HG02798 (cell line): Measurements from ENCODE around the gene THOC2.
A peak's percentile ranks its signal among the peaks of the same experiment; 100 is the strongest.
"Not testable (repeated sequence)": the region's sequence is repeated elsewhere in the genome, so short reads cannot be mapped to it uniquely, and the experiment has no call there.

Experiments
- ATAC-seq: cut with Tn5 transposase; IDR thresholded peaks from one replicate; pipeline ENCODE4 v1.9.1; 2021; ENCODE audit warnings: mild to moderate bottlenecking; ENCODE audit not compliant: unreplicated experiment, poor library complexity

The THOC2 gene

DNA sequence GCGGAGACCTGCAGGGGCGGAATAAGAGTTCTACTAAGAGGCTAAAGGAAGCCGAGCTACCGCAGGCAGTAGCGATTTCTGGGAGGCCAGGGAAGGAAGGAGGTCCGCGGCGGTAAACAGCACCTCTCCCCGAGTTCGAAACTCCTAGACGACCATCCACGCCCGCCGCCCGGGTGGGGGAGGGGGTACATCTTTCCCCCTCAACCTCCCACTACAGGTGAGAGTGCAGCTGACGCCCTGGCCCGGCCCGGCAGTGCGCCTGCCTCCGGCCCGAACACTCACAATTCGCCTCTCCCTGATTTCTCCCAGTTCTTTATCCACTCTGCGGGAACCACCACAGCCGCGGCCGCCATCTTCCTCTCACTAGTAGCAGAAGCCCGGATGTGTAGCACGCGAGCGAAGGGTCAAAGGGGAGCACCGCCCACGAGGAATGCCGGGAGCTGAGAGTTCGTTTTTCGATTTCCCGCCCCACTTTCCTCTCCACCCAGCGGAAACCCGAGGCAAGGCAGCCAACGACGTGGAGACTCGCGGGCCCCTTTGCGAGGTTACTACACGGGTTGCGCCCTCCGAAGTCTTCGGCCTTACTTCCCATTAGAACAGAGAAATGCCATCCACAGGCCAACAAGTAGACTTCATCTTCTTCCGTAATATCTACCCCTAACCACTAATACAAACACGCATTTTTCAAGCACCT, at the start of gene THOC2:
Gene THOC2 (minus strand): TSS at position 383 of the 694 bp plus-strand sequence. CDS start 30 bp downstream, at position 353.
- ATAC-seq, result peak; percentile 90

DNA sequence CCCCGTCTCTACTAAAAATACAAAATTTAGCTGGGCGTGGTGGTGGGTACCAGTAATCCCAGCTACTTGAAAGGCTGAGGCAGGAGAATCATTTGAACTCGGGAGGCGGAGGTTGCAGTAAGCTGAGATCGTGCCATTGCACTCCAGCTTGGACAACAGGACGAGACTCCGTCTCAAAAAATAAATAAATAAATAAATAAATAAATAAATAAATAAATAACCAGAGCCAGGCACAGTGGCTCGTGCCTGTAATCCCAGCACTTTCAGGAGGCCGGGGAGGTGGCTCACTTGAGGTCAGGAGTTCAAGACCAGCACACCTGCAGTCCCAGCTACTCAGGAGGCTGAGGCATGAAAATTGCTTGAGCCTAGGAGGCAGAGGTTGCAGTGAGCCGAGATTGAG, 48.9 kb upstream of the THOC2 start:
- ATAC-seq, result not testable (repeated sequence)

DNA sequence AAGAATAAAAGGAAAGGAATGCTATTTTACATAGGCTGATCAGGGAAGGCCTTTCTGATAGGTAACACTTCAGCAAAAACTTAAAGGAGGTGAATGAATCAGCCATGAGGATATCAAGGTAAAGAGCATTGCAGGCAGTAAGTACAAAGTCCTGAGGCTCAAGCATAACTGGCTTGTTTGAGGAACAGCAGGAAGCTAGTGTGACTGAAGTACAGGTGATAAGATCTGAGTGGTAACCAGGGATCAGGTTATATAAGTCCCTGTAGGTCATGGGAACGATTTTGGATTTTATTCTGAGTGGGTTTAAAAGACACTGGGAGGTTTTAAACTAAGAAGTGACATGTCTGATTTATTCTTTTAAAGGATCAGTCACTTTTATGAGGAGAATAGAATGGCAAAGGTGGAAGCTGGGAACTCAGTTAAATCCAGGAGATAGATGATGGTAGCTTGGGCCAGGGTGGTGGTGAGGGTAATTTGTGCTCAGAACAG, 47.1 kb upstream of the THOC2 start:
- no peak for ATAC-seq

DNA sequence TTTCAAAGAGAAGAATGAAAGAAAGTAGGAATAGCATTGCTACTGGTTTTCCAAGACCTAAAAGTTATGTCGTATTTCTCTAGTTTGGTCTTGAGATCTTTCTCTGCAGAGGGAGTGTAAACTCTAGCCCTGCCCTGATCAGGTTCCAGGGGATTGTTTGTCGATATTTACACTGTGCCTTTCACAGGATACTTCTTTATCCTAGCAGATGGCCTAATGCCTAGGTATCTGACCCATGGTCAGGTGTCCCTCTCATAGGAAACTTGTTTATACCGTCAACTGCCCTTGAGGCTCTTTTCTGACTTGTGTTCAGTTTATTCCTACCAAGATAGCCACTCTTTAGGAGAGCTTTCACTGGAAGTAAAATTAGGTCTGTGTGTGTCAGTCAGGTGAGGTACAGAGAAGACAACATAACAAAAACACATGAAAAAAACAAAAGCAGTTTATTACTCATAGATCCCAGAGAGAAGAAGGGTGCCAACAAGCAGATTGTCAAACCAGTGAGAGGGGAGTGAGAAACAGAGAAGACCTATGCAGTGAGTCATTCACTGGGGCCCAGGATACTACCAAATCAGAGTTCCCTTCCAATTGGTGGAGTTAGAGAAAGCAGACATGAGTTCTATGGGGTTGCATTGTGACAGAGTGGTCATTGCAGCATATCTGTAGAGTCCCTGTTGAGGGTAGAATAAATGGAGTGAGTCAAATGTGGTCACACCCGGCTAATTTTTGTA, 40.6 kb upstream of the THOC2 start:
- ATAC-seq, result no peak

- ATAC-seq, result no peak
Observed at GRCh38 chrX:123771449-123772064, 38.7 kb upstream of the THOC2 start.

- ATAC-seq, result peak; percentile 95
Observed at GRCh38 chrX:123764967-123765871, 32.4 kb upstream of the THOC2 start.

GRCh38 chrX:123759849-123760248, 27.0 kb upstream of the THOC2 start:
- ATAC-seq, result not testable (repeated sequence)

DNA sequence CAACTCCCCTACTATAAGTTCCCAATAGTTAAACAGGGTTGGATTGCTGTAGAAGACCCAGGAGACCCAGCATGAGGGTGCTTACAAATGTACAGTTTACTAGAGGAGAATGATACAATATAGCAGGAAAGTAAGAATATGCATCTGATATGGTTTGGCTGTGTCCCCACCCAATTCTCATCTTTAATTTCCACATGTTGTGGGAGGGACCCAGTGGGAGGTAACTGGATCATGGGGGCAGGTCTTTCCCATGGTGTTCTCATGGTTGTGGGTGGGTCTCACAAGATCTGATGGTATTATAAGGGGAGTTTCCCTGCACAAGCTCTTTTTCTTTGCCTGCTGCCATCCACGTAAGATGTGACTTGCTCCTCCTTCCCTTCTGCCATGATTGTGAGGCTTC, 24.9 kb upstream of the THOC2 start:
- not testable (repeated sequence) for ATAC-seq

- no peak for ATAC-seq
Observed at GRCh38 chrX:123756320-123756719, 23.5 kb upstream of the THOC2 start.

DNA sequence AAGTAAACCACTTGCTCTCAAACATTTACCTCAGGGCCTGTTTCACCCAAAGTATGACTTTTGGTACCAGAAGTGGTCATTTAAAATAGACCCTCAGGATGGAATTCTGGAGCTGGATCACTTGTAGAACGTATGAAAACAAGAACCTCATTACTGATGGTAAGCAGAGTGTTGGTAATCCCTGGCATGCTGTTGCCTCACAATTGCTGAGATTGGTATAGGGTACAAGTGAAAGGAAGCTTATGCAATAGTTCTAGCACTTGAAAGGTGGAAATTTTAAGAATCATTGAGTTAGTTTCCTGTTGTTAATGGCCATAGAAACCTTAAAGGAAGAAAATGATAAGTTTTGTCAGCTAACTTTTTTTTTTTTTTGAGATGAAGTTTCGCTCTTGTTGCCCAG, 22.3 kb upstream of the THOC2 start:
- no peak for ATAC-seq

DNA sequence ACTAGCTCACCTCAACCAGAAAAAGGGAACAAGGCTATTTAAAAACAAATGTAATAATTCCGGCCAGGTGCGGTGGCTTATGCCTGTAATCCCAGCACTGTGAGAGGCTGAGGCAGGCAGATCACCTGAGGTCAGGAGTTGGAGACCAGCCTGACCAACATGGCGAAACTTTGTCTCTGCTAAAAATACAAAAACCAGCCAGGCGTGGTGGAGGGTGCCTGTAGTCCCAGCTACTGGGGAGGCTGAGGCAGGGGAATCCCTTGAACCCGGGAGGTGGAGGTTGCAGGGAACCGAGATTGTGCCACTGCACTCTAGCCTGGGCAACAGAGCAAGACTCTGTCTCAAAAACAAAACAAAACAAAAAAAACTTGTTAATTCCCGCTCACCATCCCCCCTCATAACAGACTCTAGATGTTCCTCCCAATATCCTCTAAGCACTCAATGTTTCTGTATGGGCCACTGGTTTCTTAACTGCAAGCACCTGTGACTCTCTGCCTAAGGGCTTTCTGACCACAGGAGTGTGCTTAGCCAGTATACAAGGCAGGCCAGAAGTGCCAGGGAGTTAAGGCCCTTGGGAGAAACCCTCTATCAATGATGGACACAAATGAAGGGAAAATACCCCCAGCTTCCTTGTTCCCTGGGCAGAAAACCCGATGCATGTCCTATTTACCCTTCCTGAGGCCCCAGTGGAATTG, 21.0 kb upstream of the THOC2 start:
- no peak for ATAC-seq

DNA sequence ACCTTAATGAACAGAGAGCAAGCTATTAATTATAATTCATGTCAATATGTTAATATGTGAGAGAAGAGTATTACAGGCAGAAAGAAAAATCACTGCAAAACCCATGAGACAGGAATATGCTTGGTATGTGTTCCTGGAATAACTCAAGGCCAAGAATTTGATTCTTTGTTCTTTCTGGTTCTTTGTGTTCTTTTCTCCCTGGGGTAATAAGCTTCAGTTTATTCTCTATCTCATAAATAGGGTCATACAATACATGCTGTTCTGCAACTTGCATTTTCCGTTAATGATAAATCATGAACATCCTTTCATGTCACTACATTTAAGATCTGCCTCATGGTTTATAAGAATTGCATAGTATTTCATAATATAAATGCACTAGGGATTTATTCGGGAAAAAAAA, 16.8 kb upstream of the THOC2 start:
- ATAC-seq, result no peak

DNA sequence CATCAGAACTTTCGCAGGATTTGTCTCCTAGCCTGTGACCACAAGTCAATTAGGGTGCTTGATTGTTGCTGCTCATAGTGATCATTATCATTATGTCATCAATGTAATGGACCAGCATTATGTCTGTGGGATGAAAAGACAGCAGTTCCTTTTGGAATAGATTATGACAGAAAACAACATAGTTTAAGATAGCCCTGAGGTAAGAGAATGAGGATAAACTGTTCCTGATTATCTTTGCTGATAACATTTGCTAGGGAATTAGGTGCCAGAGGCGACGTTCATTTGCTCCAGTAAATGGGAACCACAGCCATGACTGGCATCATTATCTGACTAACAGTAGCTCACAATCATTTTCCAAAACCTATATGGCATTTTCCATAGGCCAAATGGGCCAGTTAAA, 12.7 kb upstream of the THOC2 start:
- ATAC-seq, result no peak

GRCh38 chrX:123743312-123743711, 10.5 kb upstream of the THOC2 start:
- no peak for ATAC-seq

DNA sequence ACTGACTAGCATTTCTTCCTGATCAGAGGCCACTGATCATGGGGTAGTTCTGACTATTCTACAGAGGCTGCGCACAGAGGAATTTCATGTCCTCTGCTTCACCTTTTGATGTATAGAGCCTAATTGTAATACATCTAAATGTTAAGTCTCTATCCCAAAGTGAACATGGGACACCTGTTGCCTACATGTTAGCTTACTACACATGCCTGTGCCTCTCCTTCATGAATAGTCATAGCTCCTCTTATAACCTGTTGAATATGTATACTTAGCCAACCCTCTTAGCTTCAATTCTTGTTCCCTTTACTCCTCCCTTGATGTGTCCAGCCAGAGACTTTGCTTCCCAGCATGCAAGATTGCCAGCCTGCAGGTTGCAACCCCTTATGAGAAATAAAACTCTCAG, 9.6 kb upstream of the THOC2 start:
- no peak for ATAC-seq

- no peak for ATAC-seq
Observed at GRCh38 chrX:123740536-123740935, 7.7 kb upstream of the THOC2 start.

DNA sequence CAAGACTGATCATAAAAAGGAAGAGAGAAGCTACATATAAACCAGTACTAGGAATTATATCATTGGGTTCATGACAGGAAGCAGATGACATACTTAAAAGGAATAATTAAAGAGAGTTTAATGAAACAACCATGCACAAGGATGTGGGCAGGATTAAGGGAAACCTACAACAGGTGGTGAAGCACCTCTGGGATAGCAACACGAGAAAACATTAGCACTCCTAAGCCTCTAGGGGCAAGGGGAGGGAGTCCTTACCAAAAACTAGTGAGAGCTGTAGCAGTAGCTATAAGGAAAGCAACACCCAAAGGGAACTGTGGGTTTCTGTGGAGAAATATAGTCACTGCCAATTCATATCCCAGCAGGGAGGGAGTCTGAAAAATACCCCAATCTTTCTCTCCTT, 7.2 kb upstream of the THOC2 start:
- ATAC-seq, result no peak

DNA sequence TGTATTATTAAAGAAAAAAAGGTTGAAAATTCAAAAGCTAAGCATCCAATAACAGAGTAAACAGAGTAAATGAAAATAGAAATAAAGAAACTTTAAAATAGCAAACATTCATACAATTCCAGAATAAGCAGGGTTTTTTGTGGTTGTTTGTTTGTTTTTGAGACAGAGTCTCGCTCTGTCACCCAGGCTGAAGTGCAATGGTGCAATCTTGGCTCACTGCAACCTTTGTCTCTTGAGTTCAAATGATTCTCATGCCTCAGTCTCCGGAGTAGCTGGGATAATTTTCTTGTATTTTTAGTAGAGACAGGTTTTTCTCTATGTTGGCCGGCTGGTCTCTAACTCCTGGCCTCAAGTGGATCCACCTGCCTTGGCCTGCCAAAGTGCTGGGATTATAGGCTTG, 6.6 kb upstream of the THOC2 start:
- no peak for ATAC-seq

DNA sequence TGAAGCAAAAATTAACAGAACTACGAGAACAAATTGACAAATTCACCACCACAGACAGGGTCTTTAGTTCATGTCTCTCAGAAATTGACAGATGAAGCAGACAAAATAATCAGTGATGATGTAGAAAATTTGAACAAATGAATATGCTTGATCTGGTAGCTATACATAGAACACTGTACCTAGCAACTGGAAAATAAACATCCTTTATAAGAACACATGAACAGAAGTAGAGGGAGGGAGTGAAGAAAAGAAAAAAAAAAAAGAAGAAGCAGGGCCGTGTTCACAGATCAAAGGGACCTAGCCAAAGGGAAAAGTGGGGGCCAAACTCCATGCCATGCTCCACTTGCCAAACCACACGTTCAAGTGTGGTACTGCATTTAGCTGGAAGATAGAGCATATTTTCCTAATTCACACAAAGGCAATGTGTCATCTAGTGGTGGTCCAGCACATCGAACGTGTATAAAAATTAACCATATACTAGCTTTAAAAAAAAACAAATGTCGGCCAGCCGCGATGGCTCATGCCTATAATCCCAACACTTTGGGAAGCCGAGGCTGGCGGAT, 5.6 kb upstream of the THOC2 start:
- no peak for ATAC-seq
